PC-3 (cell line): Measurements from ENCODE around the gene TOMM20.

Experiments used
- CTCF ChIP-seq: fragments of 300-600 bp; sonication (generic); conservative IDR thresholded peaks from 2 replicates; pipeline ENCODE4 v1.5.1; 2017; ENCODE audit warnings: antibody characterized with exemption, low read depth, mild to moderate bottlenecking, low read length
- EZH2 ChIP-seq: fragments of 300-600 bp; sonication (generic); IDR thresholded peaks from one replicate; pipeline ENCODE4 v1.6.1; 2017; ENCODE audit warnings: antibody characterized with exemption, mild to moderate bottlenecking, low read length; ENCODE audit not compliant: unreplicated experiment
- EZH2phosphoT487 ChIP-seq: fragments of 300-600 bp; sonication (generic); IDR thresholded peaks from 2 replicates; pipeline ENCODE4 v1.6.1; 2018; ENCODE audit warnings: mild to moderate bottlenecking, antibody characterized with exemption, low read length, borderline replicate concordance

DNA sequence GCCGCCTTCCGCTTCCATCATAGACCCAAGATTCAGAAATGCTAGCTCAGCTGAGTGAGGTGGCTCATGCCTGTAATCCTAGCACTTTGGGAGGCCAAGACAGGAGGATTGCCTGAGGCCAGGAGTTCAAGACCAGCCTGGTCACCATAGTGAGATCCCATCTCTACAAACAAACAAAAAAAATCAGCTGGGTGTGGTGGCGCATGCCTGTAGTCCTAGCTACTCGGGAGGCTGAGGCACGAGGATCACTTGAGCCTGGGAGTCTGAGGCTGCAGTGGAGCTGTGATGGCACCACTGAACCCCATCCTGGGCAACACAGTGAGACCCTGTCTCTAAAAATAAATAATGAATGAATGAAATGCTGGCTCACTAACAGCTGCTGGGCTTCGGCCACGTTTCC, 39.7 kb downstream of the TOMM20 start:
- TF ChIP-seq CTCF, result no peak
- no peak for TF ChIP-seq EZH2
- TF ChIP-seq EZH2phosphoT487, result no peak
